NCI-H69 (cell line): ENCODE results near the gene SIM1.
A peak's percentile ranks its signal among the peaks of the same experiment; 100 is the strongest.

Source experiments
- DNase-seq: peaks from one replicate; lab custom pipeline; 2025; lab: John Stamatoyannopoulos, UW

Gene SIM1

GRCh38 chr6:100427452-100427851, 37.3 kb downstream of the SIM1 start:
- DNase-seq = no peak

GRCh38 chr6:100426744-100427338, 37.9 kb downstream of the SIM1 start:
- DNase-seq = no peak

GRCh38 chr6:100426241-100426640, 38.5 kb downstream of the SIM1 start:
- no peak for DNase-seq

GRCh38 chr6:100420711-100421110, 44.0 kb downstream of the SIM1 start:
- DNase-seq = peak; percentile 39

GRCh38 chr6:100417036-100417435, 47.7 kb downstream of the SIM1 start:
- DNase-seq = no peak

- peak; percentile 82 for DNase-seq
Measured at GRCh38 chr6:100415768-100416167, 49.0 kb downstream of the SIM1 start.

GRCh38 chr6:100412872-100413271, 51.8 kb downstream of the SIM1 start:
- DNase-seq = peak; percentile 44

GRCh38 chr6:100404051-100404450, 60.7 kb downstream of the SIM1 start:
- DNase-seq = peak; percentile 71

- no peak for DNase-seq
Measured at GRCh38 chr6:100393493-100393892, 71.2 kb downstream of the SIM1 start.

- DNase-seq = no peak
Measured at GRCh38 chr6:100392423-100392822, 72.3 kb downstream of the SIM1 start.

GRCh38 chr6:100388868-100389519, 75.7 kb downstream of the SIM1 start:
- no peak for DNase-seq

GRCh38 chr6:100382767-100383195, 81.9 kb downstream of the SIM1 start:
- peak; percentile 58 for DNase-seq

- DNase-seq = peak; percentile 43
Measured at GRCh38 chr6:100382031-100382430, 82.7 kb downstream of the SIM1 start.

GRCh38 chr6:100381111-100381510, 83.6 kb downstream of the SIM1 start:
- DNase-seq = no peak

- no peak for DNase-seq
Measured at GRCh38 chr6:100379386-100379785, 85.3 kb downstream of the SIM1 start.

- no peak for DNase-seq
Measured at GRCh38 chr6:100378576-100378975, 86.1 kb downstream of the SIM1 start.

GRCh38 chr6:100376103-100376502, 88.6 kb downstream of the SIM1 start:
- DNase-seq = peak; percentile 77

- no peak for DNase-seq
Measured at GRCh38 chr6:100372326-100373091, 92.2 kb downstream of the SIM1 start.

GRCh38 chr6:100371591-100371990, 93.1 kb downstream of the SIM1 start:
- DNase-seq = no peak

- peak; percentile 26 for DNase-seq
Measured at GRCh38 chr6:100370265-100370664, 94.5 kb downstream of the SIM1 start.

GRCh38 chr6:100366419-100366818, 98.3 kb downstream of the SIM1 start:
- no peak for DNase-seq

GRCh38 chr6:100363651-100364050, 101.1 kb downstream of the SIM1 start:
- DNase-seq = peak; percentile 30
